ENCODE measurements around the gene MIX23. TPM values are rescaled to one million over a fixed set of nuclear protein-coding genes. Genes with fewer than 3 reads are reported as not detected.

The MIX23 gene
- total and polyA plus RNA-seq, 2 of the 4 experiments (the other 2 are of a cell fraction), result 10.0 to 26.7 TPM

GRCh38 chr3:122358703-122359032 is 24.4 kb downstream of the MIX23 start:
- Histone ChIP-seq H3K18ac (ENCODE audit: low read depth, low read length) (no peak overlapping the region), H2BK20ac (ENCODE audit: low read depth, low read length) (no peak overlapping the region), H3K9me3 (ENCODE audit: control insufficient read depth, insufficient read depth, low read length) (no peaks in the 10 kb centered on the region), H3K4me2 (ENCODE audit: low read depth, low read length) (no peak overlapping the region), H3K14ac (replicated peaks; ENCODE audit: low read depth, low read length) (no peak overlapping the region), H2BK5ac (ENCODE audit: low read depth, low read length, poor library complexity, severe bottlenecking) (no peak overlapping the region), H3K4ac (ENCODE audit: low read depth, low read length) (no peak overlapping the region), H3K9ac (ENCODE audit: low read depth, low read length) (no peak overlapping the region), H3K4me1 (ENCODE audit: control insufficient read depth, insufficient read depth, low read length) (no peaks in the 10 kb centered on the region), H2AK9ac (replicated peaks; ENCODE audit: low read depth, low read length, poor library complexity) (no peak overlapping the region), H4K5ac (ENCODE audit: low read depth, low read length) (no peak overlapping the region), H3K23ac (ENCODE audit: low read depth, low read length) (no peak overlapping the region), H4K8ac (ENCODE audit: low read depth in 2 of 2, low read length in 2 of 2) (no peak overlapping the region), H2BK15ac (ENCODE audit: low read depth, low read length) (no peak overlapping the region), H3K36me3 (ENCODE audit: control insufficient read depth, insufficient read depth, low read length) (peaks cover 5% of the 10 kb centered on the region), H3K56ac (ENCODE audit: extremely low read depth, insufficient read depth, low read length) (no peak overlapping the region), H3K9me1 (ENCODE audit: insufficient read depth, low read length) (no peaks in the 10 kb centered on the region), H3K4me3 (ENCODE audit: insufficient read depth, low read depth, low read length) (no peak overlapping the region), H4K91ac (ENCODE audit: insufficient read depth, low read depth, low read length) (no peak overlapping the region), H2BK120ac (ENCODE audit: low read depth, low read length) (no peak overlapping the region), H3K27me3 (ENCODE audit: control insufficient read depth, insufficient read depth, low read length) (no peaks in the 10 kb centered on the region), H2AFZ (replicated peaks; ENCODE audit: low read length, poor library complexity) (no peak overlapping the region), H3K27ac (ENCODE audit: insufficient read depth, low read length) (no peak overlapping the region), H4K20me1 (ENCODE audit: insufficient read depth, low read length) (no peaks in the 10 kb centered on the region), H3K79me1 (ENCODE audit: low read depth in 1 of 2, low read length in 2 of 2) (no peaks in the 10 kb centered on the region), H2AK5ac (ENCODE audit: low read depth, low read length) (no peak overlapping the region)
- no CpG with 5 or more reads among the region's 2 CpGs for WGBS, 2 experiments (ENCODE audit: extremely low coverage in 2 of 2, insufficient read length in 1 of 2)
- in situ Hi-C loops (cut with MboI; ENCODE audit: low sequenced_read_pairs) (loop anchor here (10.0 kb wide), 1 partner anchor 254 kb away; no protein-coding TSS in a partner anchor), intact Hi-C loops (cut with micrococcal nuclease) (loop anchor here (10.0 kb wide), 1 partner anchor 554 kb away; no protein-coding TSS in a partner anchor), dilution Hi-C loops (cut with HindIII; ENCODE audit: low sequenced_read_pairs, unreplicated experiment) (no loop called here)
- BruUV-seq (replicated peaks), result no TSS peak
- ATAC-seq (ENCODE audit: low read depth) (no peak), DNase-seq (no peak)
- ChIA-PET CTCF (no interaction called here), POLR2A (ENCODE audit: unreplicated experiment) (no interaction called here)
- TF ChIP-seq CTCF (conservative IDR thresholded peaks at IDR 0.05; ENCODE audit: low read depth, low read length) (no peak), BHLHE40 (IDR thresholded peaks at IDR 0.05; ENCODE audit: low read depth, low read length) (no peak), ELK1 (IDR thresholded peaks at IDR 0.05; ENCODE audit: borderline replicate concordance, low read depth, low read length) (no peak), RAD21 (IDR thresholded peaks at IDR 0.05; ENCODE audit: low read length) (no peak), MAZ (IDR thresholded peaks at IDR 0.05; ENCODE audit: borderline replicate concordance, low read depth, low read length) (no peak)
